Astrocyte (in vitro differentiated cells and primary cell): ENCODE measurements around the gene GRK6.

ENCODE experiments used
- CTCF ChIP-seq: IDR thresholded peaks from 2 replicates; pipeline ENCODE4 v1.5.1; 2011; ENCODE audit warnings: low read depth, mild to moderate bottlenecking, inconsistent platforms, low read length, moderate library complexity; ENCODE audit not compliant: insufficient read depth
- EZH2 ChIP-seq: IDR thresholded peaks from 2 replicates; pipeline ENCODE4 v1.6.1; 2012; ENCODE audit warnings: mild to moderate bottlenecking, low read length, inconsistent platforms; ENCODE audit not compliant: insufficient read depth

DNA sequence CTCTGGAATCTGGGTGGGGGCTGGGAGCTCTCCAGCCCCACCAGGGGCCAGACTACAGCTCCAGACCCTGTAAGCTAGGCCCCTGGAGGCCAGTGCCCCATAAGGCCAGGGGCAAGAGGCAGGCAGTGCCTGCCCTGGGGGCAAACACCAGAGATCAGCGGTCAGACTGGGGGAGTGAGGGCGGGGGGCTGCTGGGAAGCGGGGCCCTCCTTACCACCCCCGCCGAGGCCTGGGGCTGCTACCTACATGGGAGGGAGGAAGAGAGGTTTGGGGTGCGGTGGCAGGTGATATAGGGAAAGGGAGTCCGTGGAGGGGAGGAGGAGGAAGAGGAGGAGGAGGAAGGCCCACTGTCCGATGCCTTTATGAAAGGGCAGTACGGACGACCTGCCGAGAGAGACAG, 32.9 kb downstream of the GRK6 start:
- TF ChIP-seq EZH2 (no peak), CTCF (no peak)
